ENCODE results near the gene SOX10.

Gene SOX10

GRCh38 chr22:37930270-37930951 is 53.9 kb downstream of the SOX10 start:
- DNase-seq (ENCODE audit: low spot score) = peak; percentile 58

GRCh38 chr22:37929390-37929789 is 55.0 kb downstream of the SOX10 start:
- no peak for DNase-seq (ENCODE audit: low spot score)

- DNase-seq (ENCODE audit: low spot score) = no peak
Measured at GRCh38 chr22:37927637-37927936, 56.8 kb downstream of the SOX10 start.

GRCh38 chr22:37926771-37927636 is 57.4 kb downstream of the SOX10 start:
- DNase-seq (ENCODE audit: low spot score) = no peak

GRCh38 chr22:37926358-37926757 is 58.0 kb downstream of the SOX10 start:
- no peak for DNase-seq (ENCODE audit: low spot score)

- no peak for DNase-seq (ENCODE audit: low spot score)
Measured at GRCh38 chr22:37925767-37926166, 58.6 kb downstream of the SOX10 start.

- no peak for DNase-seq (ENCODE audit: low spot score)
Measured at GRCh38 chr22:37925330-37925729, 59.0 kb downstream of the SOX10 start.

- DNase-seq (ENCODE audit: low spot score) = no peak
Measured at GRCh38 chr22:37924386-37925065, 59.8 kb downstream of the SOX10 start.

- no peak for DNase-seq (ENCODE audit: low spot score)
Measured at GRCh38 chr22:37923927-37924326, 60.4 kb downstream of the SOX10 start.
